Fibroblast of villous mesenchyme (primary cell): ENCODE measurements around the gene RAPGEF6. TPM values are rescaled to one million over a fixed set of nuclear protein-coding genes. Genes with fewer than 3 reads are reported as not detected.

Experiments used
- DNase-seq: peaks from one replicate; pipeline ENCODE4 v3.0.0-alpha.2; 2010; ENCODE audit warnings: low read depth
- H3K4me3 ChIP-seq: 2 replicates; pipeline ENCODE4 v1.5.1; 2011; ENCODE audit warnings: low read depth, mild to moderate bottlenecking, low read length
- CTCF ChIP-seq: IDR thresholded peaks from 2 replicates; pipeline ENCODE4 v1.5.1; 2012; ENCODE audit warnings: low read depth, mild to moderate bottlenecking, low read length; ENCODE audit not compliant: insufficient read depth
- total RNA-seq: library from RNA; depleted of rRNA; stranded (reverse); fragments of >200 nt; gene quantifications from 2 replicates; pipeline ENCODE4 v1.2.3, GENCODE V29; 2012

Gene RAPGEF6
- total RNA-seq, 1 donor = 21.6 TPM

DNA sequence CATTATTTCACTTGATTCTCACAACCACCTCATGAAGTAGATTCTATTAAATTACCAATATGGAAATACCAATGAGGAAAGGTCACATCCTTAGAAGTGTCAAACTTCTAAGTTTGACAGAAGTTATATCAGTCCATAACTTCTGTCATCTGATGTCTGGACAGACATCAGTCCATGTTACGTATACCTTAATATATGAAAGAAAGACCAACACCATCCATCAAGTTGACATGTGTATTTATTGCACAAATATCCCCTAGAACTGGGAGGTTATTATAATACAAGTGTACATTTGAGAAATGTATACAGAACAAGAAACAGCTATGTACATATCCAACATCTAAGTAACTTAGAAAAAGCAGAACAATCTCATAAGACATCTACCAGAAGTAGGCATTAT lies 6.5 kb upstream of the RAPGEF6 start:
- no peak for TF ChIP-seq CTCF
- no peak overlapping the region for H3K4me3 ChIP-seq
- DNase-seq = no peak

DNA sequence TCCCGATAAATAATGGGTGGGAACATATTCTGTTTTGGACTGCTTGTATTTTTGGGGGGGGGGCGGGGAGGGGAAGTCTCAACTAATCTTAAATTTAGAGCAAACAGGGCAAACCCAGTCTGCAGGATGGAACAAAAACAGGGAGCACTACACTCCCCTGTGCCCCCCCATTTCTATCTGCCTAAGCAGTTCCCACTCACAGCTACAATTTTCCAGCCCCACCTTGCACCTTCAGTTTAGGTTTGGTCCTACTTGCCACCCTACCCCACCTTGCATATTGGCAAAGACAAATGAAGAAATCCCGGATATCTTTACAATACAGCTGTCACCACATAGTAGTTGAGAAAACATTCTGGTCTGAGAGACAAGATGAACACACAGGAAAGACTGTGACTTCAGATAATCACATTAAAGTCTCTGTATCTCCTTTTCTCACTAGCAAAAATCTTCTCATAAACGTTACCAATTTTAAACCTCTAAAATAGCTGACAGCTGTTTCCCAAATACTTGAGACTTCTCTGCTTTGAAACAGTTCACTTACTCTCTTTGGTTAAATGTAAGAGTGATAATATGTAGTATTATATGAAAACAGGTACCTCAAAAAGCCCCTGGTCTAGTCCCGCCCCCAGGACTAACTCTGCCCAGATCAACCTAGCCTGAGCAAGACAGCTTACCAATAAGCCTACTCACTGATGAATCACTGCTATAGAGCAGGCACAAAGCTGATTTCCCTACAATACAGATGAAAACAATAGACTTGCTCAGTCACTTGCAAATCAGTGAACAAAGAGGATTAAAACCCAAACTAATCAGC lies 5.2 kb upstream of the RAPGEF6 start:
- H3K4me3 ChIP-seq = no peak overlapping the region
- DNase-seq = no peak
- TF ChIP-seq CTCF = no peak

DNA sequence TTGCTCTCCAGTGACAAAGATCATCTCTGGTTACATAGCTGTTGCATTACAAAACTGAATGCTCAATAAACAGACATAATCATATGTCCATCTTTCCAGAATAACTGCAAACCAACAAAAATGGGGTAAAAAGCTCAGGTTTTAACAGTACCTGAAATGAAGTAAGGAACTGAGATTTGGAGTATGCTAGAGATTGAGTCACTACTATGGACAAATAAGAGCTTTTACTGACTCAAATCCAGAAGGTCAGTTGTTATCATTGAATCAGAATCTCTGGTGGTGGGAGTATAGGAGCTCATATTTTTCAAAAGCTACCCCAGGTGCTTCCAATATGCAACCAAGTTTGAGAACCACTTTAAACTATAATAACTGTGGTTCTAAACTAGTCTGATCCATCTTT lies 4.1 kb upstream of the RAPGEF6 start:
- DNase-seq = no peak
- H3K4me3 ChIP-seq = no peak overlapping the region
- TF ChIP-seq CTCF = no peak

DNA sequence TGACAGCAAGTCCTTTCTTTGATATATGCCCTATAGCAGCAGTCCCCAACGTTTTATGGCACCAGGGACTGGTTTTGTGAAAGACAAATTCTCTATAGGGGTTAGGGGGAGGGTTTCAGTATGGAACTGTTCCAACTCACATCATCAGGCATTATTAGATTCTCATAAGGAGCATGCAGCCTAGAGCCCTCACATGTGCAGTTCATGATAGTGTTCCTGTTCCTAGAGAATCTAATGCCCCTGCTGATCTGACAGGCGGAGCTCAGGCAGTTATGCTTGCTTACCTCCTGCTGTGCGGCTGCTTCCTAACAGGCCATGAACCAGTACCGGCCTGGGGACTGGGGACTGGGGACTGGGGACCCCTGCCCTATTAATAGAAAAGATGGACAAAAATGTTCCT lies 2.7 kb upstream of the RAPGEF6 start:
- DNase-seq = no peak
- no peak overlapping the region for H3K4me3 ChIP-seq
- TF ChIP-seq CTCF = no peak

DNA sequence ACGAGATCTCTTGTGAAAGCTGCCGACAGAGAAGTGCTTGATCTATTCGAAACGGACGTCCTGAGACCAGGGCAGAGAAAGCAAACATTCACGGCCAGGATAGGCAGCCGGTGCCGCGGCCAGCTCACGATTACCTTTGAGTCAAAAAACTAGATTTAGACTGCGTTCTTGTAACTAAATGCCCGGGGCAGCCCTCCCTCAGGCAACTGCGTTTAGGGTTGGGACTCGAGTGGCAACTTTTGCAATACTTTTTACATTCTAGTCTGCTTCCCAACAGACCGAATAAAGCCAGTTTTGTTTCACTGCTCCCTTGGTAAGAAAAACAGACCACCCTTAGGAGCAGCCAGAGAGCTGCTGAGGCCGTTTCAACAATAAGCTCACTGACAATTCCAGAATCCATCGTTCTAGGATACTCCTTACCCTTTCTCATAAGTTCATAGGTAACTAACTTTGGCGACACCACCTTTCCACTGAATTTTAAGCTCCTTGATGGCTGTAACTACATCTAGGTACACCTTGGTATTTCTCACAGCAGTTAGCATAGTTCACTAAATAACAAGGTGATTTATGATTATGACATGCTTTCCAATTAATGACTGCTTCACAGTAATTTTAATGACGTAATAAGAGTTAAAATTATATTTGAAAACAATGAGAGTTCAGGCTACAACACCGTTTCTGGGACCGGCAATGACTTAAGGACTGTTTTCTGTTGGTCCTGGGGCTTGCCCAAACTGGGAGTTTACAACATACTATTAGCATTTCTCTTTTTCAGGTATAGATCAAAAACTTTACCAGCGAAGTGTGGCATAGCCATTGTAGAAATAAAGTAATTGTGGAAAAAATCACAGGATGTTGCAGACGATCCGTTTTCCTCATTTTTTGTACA lies 899 bp upstream of the RAPGEF6 start:
- DNase-seq = peak; percentile 39

GRCh38 chr5:131634666-131634995 lies 398 bp downstream of the RAPGEF6 start:
- peak overlapping the region; percentile 87 for H3K4me3 ChIP-seq
- TF ChIP-seq CTCF = no peak
- peak; percentile 64 for DNase-seq

More for the DNA sequence above, 899 bp upstream of the RAPGEF6 start:
- no peak for TF ChIP-seq CTCF
- H3K4me3 ChIP-seq = peak overlapping the region; percentile 87
